GM21381 (cell line): ENCODE results near the gene IFT27.
"Not testable (repeated sequence)": the region's sequence is repeated elsewhere in the genome, so short reads cannot be mapped to it uniquely, and the experiment has no call there.

Experiments used
- ATAC-seq: cut with Tn5 transposase; IDR thresholded peaks from one replicate; pipeline ENCODE4 v1.9.1; 2021; ENCODE audit warnings: mild to moderate bottlenecking, moderate library complexity; ENCODE audit not compliant: unreplicated experiment

IFT27 gene

DNA sequence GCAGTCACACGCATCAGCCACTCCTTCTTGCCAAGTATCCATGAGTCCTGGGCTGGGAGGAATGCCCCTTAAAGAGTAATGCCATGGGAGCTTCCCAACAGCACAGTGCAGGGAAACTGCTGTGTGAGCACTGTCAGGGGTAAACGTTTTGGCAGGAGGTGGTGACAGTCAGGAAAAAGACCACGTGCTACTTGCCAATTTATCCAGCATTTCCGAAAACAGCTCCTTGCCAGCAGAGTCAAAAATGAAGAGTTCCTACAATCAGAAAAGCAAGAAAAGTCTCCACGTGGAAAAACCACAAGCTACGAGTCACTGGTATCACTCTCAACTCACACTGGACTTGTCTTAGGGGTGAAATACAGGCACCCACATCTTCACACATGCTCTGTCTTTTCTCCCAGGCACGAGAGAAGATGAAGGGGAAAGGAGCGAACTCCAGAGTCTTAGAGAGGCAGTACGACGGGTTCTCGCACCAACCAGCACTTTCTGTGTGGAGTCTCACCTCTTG is 9.9 kb downstream of the IFT27 start:
- ATAC-seq: no peak

DNA sequence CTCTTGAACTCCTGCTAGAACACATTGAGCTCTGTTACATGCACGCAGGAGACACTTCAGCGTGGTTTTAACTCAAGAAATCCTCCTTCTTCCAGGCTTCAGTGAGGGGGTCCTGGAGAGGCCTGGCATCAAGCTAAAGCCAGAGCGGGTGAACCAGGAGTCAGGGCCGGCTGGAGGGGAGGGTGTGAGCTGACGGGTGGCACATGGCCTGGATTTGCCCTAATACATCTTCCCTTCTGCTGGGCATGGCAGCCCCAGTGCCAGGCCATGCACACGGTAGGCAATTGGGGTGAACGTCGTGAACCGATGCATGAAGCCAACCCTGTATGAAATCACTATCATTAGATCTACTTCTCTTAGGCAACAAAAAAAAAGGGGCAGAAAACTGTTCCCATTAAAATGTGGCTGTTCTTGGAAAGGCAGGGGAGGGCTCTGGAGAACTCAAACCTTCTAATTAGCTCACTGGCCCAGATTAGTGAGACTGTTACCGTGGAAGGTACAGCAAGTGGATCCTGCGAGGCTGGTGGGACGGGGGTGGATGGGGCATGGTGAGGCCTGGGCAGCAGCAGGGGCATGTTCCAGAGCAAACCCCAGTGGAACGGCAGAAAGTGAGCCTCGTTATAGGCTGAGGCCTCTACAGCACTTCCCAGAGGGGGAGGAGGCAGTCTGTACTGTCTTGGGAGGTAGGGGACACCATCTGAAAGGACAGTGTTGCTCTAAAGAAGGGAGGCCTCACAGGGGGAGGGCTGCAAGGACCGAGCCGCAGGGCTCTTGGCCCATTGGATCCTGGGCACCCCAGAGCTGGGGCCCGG is 10.6 kb downstream of the IFT27 start:
- no peak for ATAC-seq

- ATAC-seq: no peak
Measured at GRCh38 chr22:36764641-36765040, 11.3 kb downstream of the IFT27 start.

GRCh38 chr22:36764060-36764459 is 11.9 kb downstream of the IFT27 start:
- no peak for ATAC-seq

GRCh38 chr22:36763576-36763975 is 12.3 kb downstream of the IFT27 start:
- ATAC-seq: no peak

DNA sequence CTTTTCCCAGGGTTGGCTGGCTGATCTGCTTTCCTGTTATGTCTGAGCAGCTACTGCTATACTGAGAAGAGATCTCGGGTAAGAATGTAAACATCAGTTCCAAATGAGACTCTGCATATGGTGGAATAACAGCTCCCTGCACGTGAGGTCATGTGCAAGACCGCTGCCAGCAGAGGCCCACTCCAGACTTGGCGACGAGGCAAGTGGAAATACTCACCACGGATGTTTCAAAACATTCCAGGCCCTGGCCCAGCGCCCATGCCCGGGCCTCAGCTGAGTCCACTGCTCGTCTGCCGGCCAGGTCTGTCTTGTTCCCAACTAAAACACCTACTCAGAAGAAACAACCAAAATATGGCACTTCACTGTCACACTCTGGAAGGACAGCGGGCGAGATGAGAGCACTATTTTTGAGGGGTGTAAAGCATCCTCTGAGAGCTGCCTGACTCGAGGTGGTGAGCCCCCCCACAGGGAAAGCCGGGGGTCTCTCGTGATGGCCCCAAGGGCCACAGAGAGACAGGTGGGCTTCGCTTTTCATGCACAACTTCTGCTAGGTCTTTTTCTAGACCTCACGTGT is 13.1 kb downstream of the IFT27 start:
- ATAC-seq: no peak

DNA sequence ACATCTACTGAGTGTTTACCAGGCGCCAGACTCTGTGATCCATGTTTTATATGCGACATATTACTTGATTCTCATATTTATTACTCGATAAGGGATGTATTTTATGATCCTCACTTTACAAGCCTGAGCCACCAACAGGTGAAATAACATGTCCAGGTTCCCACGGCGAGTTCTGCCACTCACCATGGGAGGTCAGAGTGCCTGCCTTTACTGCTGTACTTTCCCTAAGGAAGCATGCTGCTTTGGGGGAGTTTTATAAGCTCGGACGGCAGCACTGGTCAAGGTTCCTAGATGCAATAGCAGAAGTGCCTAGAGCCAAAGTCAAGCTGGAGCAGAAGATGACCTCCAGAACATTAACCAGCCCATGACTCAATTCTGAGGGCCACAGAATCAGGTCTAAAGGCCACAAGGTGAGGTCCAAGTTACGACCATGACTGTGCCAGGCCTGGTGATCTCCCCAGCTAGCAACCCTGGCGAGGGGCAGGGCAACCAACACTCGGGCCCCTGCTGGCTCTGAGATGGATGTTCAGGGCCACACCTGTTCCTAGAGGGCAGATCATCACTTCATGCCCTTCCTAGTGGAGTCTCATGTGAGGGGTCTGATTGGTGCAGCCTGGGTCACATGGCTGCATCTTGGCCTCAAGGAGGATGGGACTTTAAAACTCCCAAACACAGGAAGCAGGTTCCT is 14.2 kb downstream of the IFT27 start:
- ATAC-seq: no peak

DNA sequence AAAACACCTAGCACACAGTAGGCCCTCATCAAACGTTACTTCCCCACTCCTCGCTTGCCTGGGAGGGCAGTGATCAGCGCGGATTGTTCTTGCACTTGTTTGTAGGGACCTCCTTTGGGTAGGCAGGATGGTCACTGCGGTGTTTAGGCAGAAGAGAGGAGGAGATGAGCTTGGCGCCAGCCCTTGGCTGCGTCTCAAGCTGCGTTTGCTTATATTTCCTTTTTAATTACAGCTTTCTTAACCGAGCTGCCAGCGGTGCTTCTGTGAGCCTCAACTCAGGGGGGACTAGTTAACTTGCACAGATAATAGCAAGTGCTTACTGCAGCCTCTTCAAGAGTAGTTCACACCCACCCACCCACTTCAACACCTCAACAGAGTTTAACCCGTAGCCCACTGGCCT is 15.1 kb downstream of the IFT27 start:
- no peak for ATAC-seq

DNA sequence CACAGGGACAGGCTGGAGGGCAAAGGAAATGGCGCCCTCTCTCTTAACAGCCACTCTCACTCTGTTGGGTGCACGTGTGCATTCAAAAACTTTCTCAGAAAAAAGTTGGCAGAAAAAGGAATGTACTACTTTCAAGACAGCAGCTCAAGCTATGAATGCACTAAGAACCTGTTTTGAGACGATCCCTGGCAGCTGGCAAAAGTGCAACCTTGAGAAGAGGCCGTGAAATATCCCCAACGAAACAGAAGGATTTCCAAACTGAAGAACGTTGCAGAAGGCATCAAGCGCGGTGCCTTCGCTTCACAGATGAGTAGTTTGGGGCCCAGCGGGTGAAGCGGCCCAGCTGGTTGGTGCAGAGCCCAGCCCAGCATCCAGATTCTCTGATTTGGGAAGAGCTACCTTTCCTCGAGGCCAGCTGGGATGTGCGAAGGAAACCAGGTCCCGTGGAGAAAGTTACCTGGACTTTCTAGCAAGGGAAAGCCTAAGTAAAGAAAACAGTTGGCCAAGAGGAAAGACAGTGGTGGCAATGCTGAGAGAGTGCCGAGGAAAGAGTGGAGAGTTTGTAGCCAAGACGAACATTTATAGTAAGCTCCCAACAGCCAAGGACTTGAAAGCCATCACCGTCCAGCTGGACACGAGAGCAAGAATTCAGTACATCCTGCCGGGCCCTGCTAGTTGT is 16.3 kb downstream of the IFT27 start:
- no peak for ATAC-seq

DNA sequence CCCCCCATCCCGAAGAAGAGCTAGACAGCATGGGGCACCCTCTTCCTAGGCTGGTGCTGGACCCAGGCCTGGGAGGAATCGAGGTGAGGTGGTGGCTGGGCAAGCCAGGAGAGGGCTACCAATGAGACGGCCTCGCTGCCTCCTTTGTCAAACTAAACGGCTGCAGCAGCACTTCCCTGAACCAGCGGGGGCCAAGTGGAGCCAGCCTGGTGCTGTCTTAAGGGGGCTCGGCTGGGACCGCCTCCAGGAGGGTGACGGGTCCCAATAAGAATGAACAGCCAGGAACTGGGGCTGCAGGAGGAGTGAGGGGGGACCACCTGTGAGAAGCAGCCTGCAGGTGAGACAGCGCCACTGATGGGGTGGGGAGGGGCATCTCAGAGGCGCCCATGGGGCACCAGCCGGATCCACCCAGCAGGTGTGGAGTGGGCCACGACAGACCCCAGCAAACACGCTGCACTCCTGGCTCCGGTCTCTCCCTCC is 17.1 kb downstream of the IFT27 start:
- no peak for ATAC-seq

DNA sequence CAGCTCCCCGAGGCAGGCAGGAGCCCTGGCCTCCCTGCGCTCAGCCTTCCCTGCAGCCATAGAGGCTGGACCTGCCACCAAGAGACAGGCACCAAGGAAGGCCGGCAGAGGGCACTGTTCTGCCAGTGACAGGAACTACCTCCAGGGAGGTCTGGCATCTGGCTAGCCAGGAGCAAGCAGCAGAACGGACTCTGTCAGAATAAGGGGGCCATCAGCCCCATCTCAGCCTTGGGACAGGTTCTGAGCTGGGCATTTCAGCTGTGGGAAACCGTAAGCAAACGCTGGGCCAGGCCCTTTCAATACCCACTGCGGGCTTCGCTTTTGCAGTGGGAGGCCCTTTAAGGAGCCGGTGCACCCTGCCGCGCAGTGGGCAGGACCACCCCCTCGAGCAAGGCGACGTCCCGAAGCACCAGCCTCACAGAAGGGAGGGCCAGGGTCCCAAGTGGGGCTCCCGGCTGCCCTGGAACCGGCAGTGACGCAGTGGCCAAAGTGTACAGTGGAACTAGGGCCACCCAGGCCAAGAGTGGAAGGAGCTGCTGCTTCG is 18.2 kb downstream of the IFT27 start:
- no peak for ATAC-seq

DNA sequence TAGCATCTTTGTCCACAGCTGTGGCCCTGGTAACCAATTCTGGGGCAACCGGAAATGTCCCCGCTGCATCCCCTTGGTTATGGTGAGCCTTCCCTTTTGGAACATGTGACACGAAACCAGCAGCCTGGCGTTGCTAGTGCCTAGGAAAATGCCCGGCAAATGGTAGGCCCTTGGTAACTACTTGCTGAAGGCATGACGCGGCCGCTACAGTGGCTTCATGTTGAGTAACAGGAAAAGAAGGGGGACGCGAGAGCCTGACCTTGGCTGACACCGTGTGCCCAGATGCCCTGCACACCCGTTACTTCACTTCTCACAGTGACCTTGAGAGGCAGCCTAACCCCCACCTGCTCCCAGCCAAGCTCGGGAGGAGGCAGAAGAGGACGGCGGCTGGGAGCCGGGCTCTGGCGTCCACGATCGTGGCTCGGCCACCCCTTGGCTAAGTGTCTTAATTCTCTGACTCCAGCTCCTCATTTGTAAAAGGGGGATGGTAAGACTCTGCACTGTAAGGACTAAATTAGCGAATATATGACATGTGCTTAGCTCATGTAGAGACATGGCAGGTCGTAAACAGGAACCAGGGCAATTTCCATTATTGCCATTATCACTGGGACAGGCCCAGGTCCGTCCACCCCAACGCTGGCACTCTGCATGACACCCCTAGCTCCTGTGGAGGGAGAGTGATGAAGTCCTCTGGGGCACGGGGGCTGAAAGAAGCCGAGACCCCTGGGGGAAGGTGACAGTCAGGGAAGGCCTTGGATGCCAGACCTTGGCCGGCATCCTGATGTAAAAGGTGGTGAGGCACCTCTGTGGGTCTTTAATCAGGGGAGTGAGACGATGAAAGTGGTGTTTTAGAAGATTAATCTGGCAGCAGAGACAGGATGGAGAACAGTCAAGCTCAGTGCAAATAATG is 18.9 kb downstream of the IFT27 start:
- no peak for ATAC-seq

- no peak for ATAC-seq
Measured at GRCh38 chr22:36756031-36756430, 19.9 kb downstream of the IFT27 start.

DNA sequence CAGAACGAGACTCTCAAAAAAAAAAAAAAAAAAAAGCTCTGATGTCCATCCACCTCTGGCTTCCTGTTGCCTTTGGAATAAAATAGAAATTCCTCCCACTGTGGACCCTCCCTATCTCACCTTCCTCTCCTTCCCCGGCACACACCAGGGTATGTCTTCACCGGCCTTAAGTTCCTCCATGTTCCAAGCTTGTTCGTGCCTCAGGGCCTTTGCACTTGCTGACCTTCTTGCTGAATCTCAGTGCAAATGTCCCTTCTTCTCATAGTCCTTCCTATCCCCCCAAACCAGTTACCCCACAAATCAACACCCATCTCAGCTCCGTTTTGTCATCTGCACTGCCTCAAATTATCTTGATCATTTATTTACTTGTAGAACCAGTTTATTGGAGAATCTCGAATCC is 20.6 kb downstream of the IFT27 start:
- ATAC-seq: no peak

DNA sequence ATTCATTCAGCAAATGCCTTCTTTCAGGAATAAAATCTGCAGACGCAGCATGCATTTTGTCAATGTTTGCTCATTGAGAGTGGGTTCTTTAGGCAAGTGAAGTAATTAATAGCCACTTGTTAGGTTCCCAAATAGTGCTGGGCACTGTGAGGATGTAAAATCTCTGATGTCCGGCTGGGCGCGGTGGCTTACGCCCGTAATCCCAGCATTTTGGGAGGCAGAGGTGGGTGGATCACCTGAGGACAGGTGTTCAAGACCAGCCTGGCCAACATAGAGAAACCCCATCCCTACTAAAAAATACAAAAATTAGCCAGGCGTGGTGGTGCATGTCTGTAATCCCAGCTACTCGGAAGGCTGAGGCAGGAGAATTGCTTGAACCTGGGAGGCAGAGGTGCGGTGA is 21.0 kb downstream of the IFT27 start:
- ATAC-seq: not testable (repeated sequence)

DNA sequence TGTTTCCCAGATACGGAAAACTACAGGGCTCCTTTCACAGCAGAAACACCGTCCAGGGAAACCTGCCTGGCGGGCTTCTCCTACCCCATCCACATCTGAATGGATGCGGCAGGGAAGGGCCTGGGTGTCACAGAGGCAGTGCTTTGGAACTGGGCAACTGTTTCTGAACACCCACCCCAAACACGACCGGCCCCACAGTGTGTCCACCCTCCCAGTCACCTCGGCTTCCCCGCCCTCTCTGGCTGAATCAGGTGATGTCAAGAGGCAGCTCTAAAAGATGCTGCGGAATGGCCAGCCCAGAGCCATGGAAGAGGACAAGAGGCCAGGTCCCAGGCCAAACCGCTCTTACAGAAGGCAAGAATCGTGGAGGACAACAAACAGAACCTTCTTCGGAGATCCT is 22.0 kb downstream of the IFT27 start:
- no peak for ATAC-seq

DNA sequence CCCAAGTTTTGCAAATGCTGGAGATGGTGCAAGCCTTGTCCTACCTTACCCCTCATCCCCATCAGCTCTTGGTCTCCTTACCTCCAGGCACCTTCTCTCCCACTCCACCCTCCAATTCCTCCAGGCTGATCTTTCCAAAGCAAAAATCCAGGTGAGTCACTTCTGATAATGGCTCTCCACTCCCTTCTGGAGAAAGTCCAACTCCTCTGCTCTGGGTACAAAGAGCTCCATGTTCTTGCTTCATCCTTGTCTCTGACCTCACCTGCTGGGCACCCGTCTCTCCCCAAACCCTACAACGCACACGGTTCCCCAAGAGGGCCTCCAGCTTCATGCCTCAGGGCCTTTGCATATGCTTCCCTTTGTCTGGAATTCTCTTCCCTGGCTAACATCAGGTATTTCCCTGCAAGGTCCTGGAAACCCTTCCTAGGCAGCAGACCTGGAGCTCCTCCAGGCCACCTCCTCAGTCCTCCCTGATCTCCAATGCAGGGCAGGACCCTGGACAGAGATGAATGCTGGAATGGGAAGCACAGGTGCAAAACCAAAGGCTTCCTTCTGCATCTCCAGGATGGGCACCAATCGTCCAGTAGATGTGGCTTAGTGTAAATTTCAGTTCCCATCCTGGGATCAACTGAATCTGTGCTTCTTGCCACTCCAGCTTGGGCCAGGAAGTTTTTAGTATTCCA is 22.7 kb downstream of the IFT27 start:
- ATAC-seq: no peak

DNA sequence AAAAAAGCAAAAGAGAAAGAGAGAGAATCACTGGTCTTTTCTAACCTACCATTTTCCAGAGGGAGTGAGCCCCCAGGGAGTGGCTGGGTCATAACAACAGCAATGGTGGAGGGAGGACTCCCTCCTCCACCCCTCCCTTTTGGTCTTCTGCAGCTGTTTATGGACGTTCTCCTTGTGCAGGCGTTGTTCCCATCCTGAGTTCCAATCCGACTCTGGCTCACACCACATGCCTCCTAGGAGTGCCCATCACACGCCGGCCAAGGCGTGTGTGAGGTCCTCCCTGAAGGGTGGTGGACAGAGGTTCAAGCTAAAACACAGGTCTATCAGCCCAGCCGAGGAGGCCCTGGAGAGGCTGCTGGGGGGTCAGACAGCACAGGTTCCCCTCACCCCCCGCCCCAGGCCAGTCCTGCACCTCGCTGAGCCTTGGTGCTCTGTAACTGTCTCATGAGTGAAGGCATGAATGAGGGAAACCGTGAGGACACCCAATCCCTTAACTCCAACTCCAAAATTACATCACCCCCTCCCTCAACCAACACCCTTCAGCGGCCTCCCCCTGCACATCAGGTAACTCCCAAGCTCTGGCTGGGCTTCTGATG is 29.4 kb downstream of the IFT27 start:
- no peak for ATAC-seq
